Measurements from ENCODE around the gene ADGRG4.
"Not testable (repeated sequence)": the region's sequence is repeated elsewhere in the genome, so short reads cannot be mapped to it uniquely, and the experiment has no call there.

Gene ADGRG4

GRCh38 chrX:136395271-136395670 is 94.5 kb downstream of the ADGRG4 start:
- DNase-seq = no peak

- no peak for DNase-seq
Observed at GRCh38 chrX:136397001-136397400, 96.2 kb downstream of the ADGRG4 start.

- DNase-seq = no peak
Observed at GRCh38 chrX:136405126-136405525, 104.4 kb downstream of the ADGRG4 start.

- no peak for DNase-seq
Observed at GRCh38 chrX:136417806-136418205, 117.0 kb downstream of the ADGRG4 start.

- no peak for DNase-seq
Observed at GRCh38 chrX:136421338-136421737, 120.6 kb downstream of the ADGRG4 start.

GRCh38 chrX:136423724-136424123 is 123.0 kb downstream of the ADGRG4 start:
- DNase-seq = no peak

- DNase-seq = no peak
Observed at GRCh38 chrX:136425996-136426395, 125.2 kb downstream of the ADGRG4 start.

- DNase-seq = no peak
Observed at GRCh38 chrX:136431625-136432024, 130.9 kb downstream of the ADGRG4 start.

GRCh38 chrX:136437774-136438173 is 137.0 kb downstream of the ADGRG4 start:
- DNase-seq = no peak

- no peak for DNase-seq
Observed at GRCh38 chrX:136438192-136438591, 137.4 kb downstream of the ADGRG4 start.

GRCh38 chrX:136445674-136446073 is 144.9 kb downstream of the ADGRG4 start:
- DNase-seq = not testable (repeated sequence)

- DNase-seq = no peak
Observed at GRCh38 chrX:136446208-136446607, 145.4 kb downstream of the ADGRG4 start.

GRCh38 chrX:136447308-136447707 is 146.5 kb downstream of the ADGRG4 start:
- no peak for DNase-seq

GRCh38 chrX:136447968-136448367 is 147.2 kb downstream of the ADGRG4 start:
- DNase-seq = no peak

GRCh38 chrX:136450050-136450830 is 149.5 kb downstream of the ADGRG4 start:
- no peak for DNase-seq

GRCh38 chrX:136452614-136453013 is 151.9 kb downstream of the ADGRG4 start:
- DNase-seq = no peak

GRCh38 chrX:136453114-136453513 is 152.4 kb downstream of the ADGRG4 start:
- no peak for DNase-seq

- DNase-seq = no peak
Observed at GRCh38 chrX:136453771-136454170, 153.0 kb downstream of the ADGRG4 start.

GRCh38 chrX:136456133-136456532 is 155.4 kb downstream of the ADGRG4 start:
- no peak for DNase-seq

GRCh38 chrX:136457303-136457917 is 156.6 kb downstream of the ADGRG4 start:
- DNase-seq = no peak

- no peak for DNase-seq
Observed at GRCh38 chrX:136464589-136464988, 163.8 kb downstream of the ADGRG4 start.
